CD4-positive, CD25-positive, alpha-beta regulatory T cell (primary cell): Measurements from ENCODE around the gene ARID3A. TPM values are rescaled to one million over a fixed set of nuclear protein-coding genes. Genes with fewer than 3 reads are reported as not detected.
A peak's percentile ranks its signal among the peaks of the same experiment; 100 is the strongest.
"Not testable (repeated sequence)": the region's sequence is repeated elsewhere in the genome, so short reads cannot be mapped to it uniquely, and the experiment has no call there.

Experiments used
- ATAC-seq, 2 donors: fragments of 150-1000 bp; cut with Tn5 transposase; one replicate each; pipeline ENCODE4 v1.10.0; 2021; ENCODE audit warnings: low read depth in 2 of 2, moderate number of reproducible peaks in 2 of 2, moderate library complexity in 1 of 2
- DNase-seq, 3 donors: peaks; one replicate each; pipeline versions ENCODE4 v3.0.0 to v3.0.0-alpha.2; 2012 to 2022; ENCODE audit warnings: mixed read lengths in 1 of 3
- H3K27ac ChIP-seq: one replicate; pipeline ENCODE4 v1.7.0; 2013; ENCODE audit warnings: mild to moderate bottlenecking, low read length; ENCODE audit not compliant: insufficient read depth, poor library complexity, severe bottlenecking
- H3K27me3 ChIP-seq: one replicate; pipeline ENCODE4 v1.7.0; 2013; ENCODE audit warnings: low read length; ENCODE audit not compliant: control insufficient read depth, insufficient read depth
- H3K36me3 ChIP-seq: one replicate; pipeline ENCODE4 v1.7.0; 2013; ENCODE audit warnings: mild to moderate bottlenecking, low read length, moderate library complexity; ENCODE audit not compliant: control insufficient read depth, insufficient read depth
- H3K4me1 ChIP-seq: 2 replicates; pipeline ENCODE4 v1.7.0; 2013; ENCODE audit warnings: mild to moderate bottlenecking, low read length; ENCODE audit not compliant: insufficient read depth, control insufficient read depth, poor library complexity, severe bottlenecking
- H3K4me3 ChIP-seq: one replicate; pipeline ENCODE4 v1.7.0; 2013; ENCODE audit warnings: low read depth, mild to moderate bottlenecking, low read length, moderate library complexity
- H3K9me3 ChIP-seq, 2 experiments: 1 replicate in 1 of 2; 2 replicates in 1 of 2; pipeline ENCODE4 v1.7.0; 2013; ENCODE audit warnings: low read length in 2 of 2, mild to moderate bottlenecking in 1 of 2, moderate library complexity in 1 of 2; ENCODE audit not compliant: control insufficient read depth in 2 of 2
- H3K27ac Mint-ChIP-seq, 3 donors: one replicate each; pipeline ENCODE4 v1.8.0; 2020 to 2022; ENCODE audit warnings: mild to moderate bottlenecking in 3 of 3, mixed read lengths in 3 of 3, moderate library complexity in 2 of 3
- H3K27me3 Mint-ChIP-seq: one replicate; pipeline ENCODE4 v1.8.0; 2022; ENCODE audit warnings: mild to moderate bottlenecking, mixed read lengths
- H3K36me3 Mint-ChIP-seq: one replicate; pipeline ENCODE4 v1.8.0; 2020; ENCODE audit warnings: mixed read lengths
- H3K4me1 Mint-ChIP-seq, 4 donors: one replicate each; pipeline ENCODE4 v1.8.0; 2020 to 2022; ENCODE audit warnings: mixed read lengths in 4 of 4, mild to moderate bottlenecking in 1 of 4
- H3K4me3 Mint-ChIP-seq, 4 donors: one replicate each; pipeline ENCODE4 v1.8.0; 2020 to 2022; ENCODE audit warnings: mild to moderate bottlenecking in 4 of 4, mixed read lengths in 4 of 4, moderate library complexity in 3 of 4
- H3K9me3 Mint-ChIP-seq, 7 donors: one replicate each; pipeline ENCODE4 v1.8.0; 2020 to 2022; ENCODE audit warnings: mixed read lengths in 7 of 7, mild to moderate bottlenecking in 3 of 7, moderate library complexity in 2 of 7
- polyA plus RNA-seq, 4 donors: library from polyadenylated mRNA; unstranded; fragments of 300-500 nt; fragmentation: Illumina TruSeq; gene quantifications; one replicate each; pipeline ENCODE4 v1.2.3, GENCODE V29; 2021
- total RNA-seq: library from RNA; stranded (reverse); gene quantifications from one replicate; pipeline ENCODE4 v1.2.3, GENCODE V29; 2022

The ARID3A gene
- total and polyA plus RNA-seq, 5 donors from 2014 or later, result 0.63 to 14.4 (median 1.3) TPM

GRCh38 chr19:955803-956765 is 30.2 kb downstream of the ARID3A start:
- ATAC-seq (no peak), DNase-seq (no peak)
- H3K27ac ChIP-seq, result no peak overlapping the region
- peaks cover 0 to 14% (median 2%) of the 10 kb centered on the region in 4 donors for H3K4me1 Mint-ChIP-seq
- peaks cover 13% of the 10 kb centered on the region for H3K4me1 ChIP-seq
- no peaks in the 10 kb centered on the region for H3K27me3 Mint-ChIP-seq
- H3K36me3 Mint-ChIP-seq, result no peaks in the 10 kb centered on the region
- no peak overlapping the region for H3K27ac Mint-ChIP-seq
- H3K9me3 ChIP-seq, result no peaks in the 10 kb centered on the region
- H3K36me3 ChIP-seq, result no peaks in the 10 kb centered on the region
- no peak overlapping the region for H3K4me3 ChIP-seq
- no peaks in the 10 kb centered on the region for H3K9me3 Mint-ChIP-seq
- no peak overlapping the region for H3K4me3 Mint-ChIP-seq
- no peaks in the 10 kb centered on the region for H3K27me3 ChIP-seq

- ATAC-seq, result no peak
- H3K27ac ChIP-seq, result no peak overlapping the region
Measured at GRCh38 chr19:956766-957440, 31.1 kb downstream of the ARID3A start.

GRCh38 chr19:957578-957977 is 31.7 kb downstream of the ARID3A start:
- H3K36me3 ChIP-seq, H3K36me3 Mint-ChIP-seq, H3K27me3 ChIP-seq, ATAC-seq, H3K9me3 ChIP-seq, H3K4me3 Mint-ChIP-seq, H3K27me3 Mint-ChIP-seq, H3K27ac ChIP-seq, DNase-seq, H3K4me3 ChIP-seq, H3K27ac Mint-ChIP-seq, H3K9me3 Mint-ChIP-seq: not testable (repeated sequence)
- peaks cover 13% of the 10 kb centered on the region for H3K4me1 ChIP-seq
- H3K4me1 Mint-ChIP-seq, result peaks cover 0 to 14% (median 2%) of the 10 kb centered on the region in 4 donors

More at GRCh38 chr19:956766-957440, 31.1 kb downstream of the ARID3A start:
- H3K36me3 Mint-ChIP-seq, result no peaks in the 10 kb centered on the region
- Histone ChIP-seq H3K4me1 (peaks cover 13% of the 10 kb centered on the region), H3K9me3 (no peaks in the 10 kb centered on the region), H3K27me3 (no peaks in the 10 kb centered on the region), H3K36me3 (no peaks in the 10 kb centered on the region), H3K4me3 (no peak overlapping the region)
- H3K27me3 Mint-ChIP-seq, result no peaks in the 10 kb centered on the region
- H3K4me1 Mint-ChIP-seq, result peaks cover 0 to 10% (median 2%) of the 10 kb centered on the region in 4 donors
- no peaks in the 10 kb centered on the region for H3K9me3 Mint-ChIP-seq
- no peak overlapping the region for H3K4me3 Mint-ChIP-seq
- no peak overlapping the region for H3K27ac Mint-ChIP-seq
- no peak for DNase-seq

GRCh38 chr19:958967-959855 is 33.4 kb downstream of the ARID3A start:
- peaks cover 3% of the 10 kb centered on the region for H3K4me1 ChIP-seq
- DNase-seq (no peak), ATAC-seq (peak in 1 of 2 donors; percentile 39)
- peaks cover 0 to 5% (median 0%) of the 10 kb centered on the region in 4 donors for H3K4me1 Mint-ChIP-seq
- no peaks in the 10 kb centered on the region for H3K9me3 ChIP-seq
- H3K36me3 Mint-ChIP-seq, result no peaks in the 10 kb centered on the region
- no peak overlapping the region for H3K4me3 ChIP-seq
- no peaks in the 10 kb centered on the region for H3K27me3 ChIP-seq
- H3K9me3 Mint-ChIP-seq, result no peaks in the 10 kb centered on the region
- peak overlapping the region in 1 of 3 donors; percentile 80 for H3K27ac Mint-ChIP-seq
- H3K36me3 ChIP-seq, result no peaks in the 10 kb centered on the region
- no peaks in the 10 kb centered on the region for H3K27me3 Mint-ChIP-seq
- no peak overlapping the region for H3K27ac ChIP-seq
- no peak overlapping the region for H3K4me3 Mint-ChIP-seq

GRCh38 chr19:960020-960419 is 34.2 kb downstream of the ARID3A start:
- Histone ChIP-seq H3K27ac (no peak overlapping the region), H3K9me3 (no peaks in the 10 kb centered on the region), H3K4me3 (no peak overlapping the region), H3K27me3 (no peaks in the 10 kb centered on the region), H3K4me1 (peaks cover 3% of the 10 kb centered on the region), H3K36me3 (peaks cover 2% of the 10 kb centered on the region)
- peaks cover 0 to 5% (median under 1%) of the 10 kb centered on the region in 4 donors for H3K4me1 Mint-ChIP-seq
- no peaks in the 10 kb centered on the region for H3K9me3 Mint-ChIP-seq
- DNase-seq (no peak), ATAC-seq (no peak)
- H3K27ac Mint-ChIP-seq, result no peak overlapping the region
- peaks cover under 1% of the 10 kb centered on the region for H3K36me3 Mint-ChIP-seq
- H3K4me3 Mint-ChIP-seq, result no peak overlapping the region
- no peaks in the 10 kb centered on the region for H3K27me3 Mint-ChIP-seq

GRCh38 chr19:960601-960938 is 34.7 kb downstream of the ARID3A start:
- Mint-ChIP-seq H3K4me3 (no peak overlapping the region), H3K36me3 (peaks cover 4% of the 10 kb centered on the region), H3K27ac (no peak overlapping the region), H3K9me3 (no peaks in the 10 kb centered on the region), H3K27me3 (no peaks in the 10 kb centered on the region), H3K4me1 (peaks cover 0 to 5% (median 2%) of the 10 kb centered on the region in 4 donors)
- no peak overlapping the region for H3K4me3 ChIP-seq
- ATAC-seq (no peak), DNase-seq (no peak)
- peaks cover 2% of the 10 kb centered on the region for H3K36me3 ChIP-seq
- no peaks in the 10 kb centered on the region for H3K27me3 ChIP-seq
- H3K9me3 ChIP-seq, result no peaks in the 10 kb centered on the region
- H3K4me1 ChIP-seq, result peaks cover 3% of the 10 kb centered on the region
- H3K27ac ChIP-seq, result no peak overlapping the region

GRCh38 chr19:961866-962620 is 36.2 kb downstream of the ARID3A start:
- ATAC-seq (no peak), DNase-seq (peak in 1 of 3 donors; percentile 35)
- Histone ChIP-seq H3K27ac (no peak overlapping the region), H3K4me1 (peaks cover 3% of the 10 kb centered on the region), H3K9me3 (no peaks in the 10 kb centered on the region), H3K27me3 (no peaks in the 10 kb centered on the region), H3K4me3 (no peak overlapping the region), H3K36me3 (peaks cover 2% of the 10 kb centered on the region)
- no peaks in the 10 kb centered on the region for H3K27me3 Mint-ChIP-seq
- H3K4me3 Mint-ChIP-seq, result no peak overlapping the region
- H3K27ac Mint-ChIP-seq, result peak overlapping the region in 1 of 3 donors; percentile 48
- H3K9me3 Mint-ChIP-seq, result no peaks in the 10 kb centered on the region
- peaks cover 4% of the 10 kb centered on the region for H3K36me3 Mint-ChIP-seq
- peaks cover 0 to 5% (median 2%) of the 10 kb centered on the region in 4 donors for H3K4me1 Mint-ChIP-seq
